ENCODE results near the gene KLF17. TPM values are rescaled to one million over a fixed set of nuclear protein-coding genes. Genes with fewer than 3 reads are reported as not detected.

KLF17 gene
- total and polyA plus RNA-seq, 4 donors: not detected

DNA sequence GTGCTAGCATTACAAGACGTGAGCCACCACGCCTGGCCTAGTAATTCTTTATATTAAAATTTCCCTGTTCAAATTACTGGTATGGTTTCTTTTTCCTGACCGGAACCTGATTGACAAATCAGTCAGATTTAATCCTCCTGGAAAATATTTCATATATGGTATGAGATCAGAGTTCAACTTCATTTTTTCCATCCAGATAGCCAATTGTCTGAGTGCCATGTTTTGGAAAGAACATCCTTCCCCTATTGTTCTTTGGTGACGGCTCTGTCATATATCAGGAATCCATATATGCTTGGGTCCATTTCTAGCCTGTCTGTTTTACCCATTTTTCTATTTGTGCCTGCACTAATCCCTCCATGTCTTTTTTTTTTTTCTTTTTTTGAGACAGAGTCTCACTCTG lies 39.1 kb upstream of the KLF17 start:
- no peak overlapping the region for H3K27ac ChIP-seq (ENCODE audit: low read depth in 1 of 2, low read length in 2 of 2)
- whole genome bisulfite sequencing: 98% methylated on average over 4 of the region's 4 CpGs
- H3K4me3 ChIP-seq (ENCODE audit: low read depth in 1 of 3, low read length in 3 of 3): no peak overlapping the region
- no peaks in the 10 kb centered on the region for H3K27me3 ChIP-seq (ENCODE audit: control insufficient read depth in 4 of 4, insufficient read depth in 4 of 4, low read length in 3 of 4)
- no peak overlapping the region for H3K9ac ChIP-seq (ENCODE audit: low read depth in 1 of 2, low read length in 2 of 2)
- no peak for DNase-seq (ENCODE audit: low spot score)
- no peaks in the 10 kb centered on the region for H3K9me3 ChIP-seq (ENCODE audit: control insufficient read depth in 4 of 4, low read length in 3 of 4)
- TF ChIP-seq, protein P1, sequence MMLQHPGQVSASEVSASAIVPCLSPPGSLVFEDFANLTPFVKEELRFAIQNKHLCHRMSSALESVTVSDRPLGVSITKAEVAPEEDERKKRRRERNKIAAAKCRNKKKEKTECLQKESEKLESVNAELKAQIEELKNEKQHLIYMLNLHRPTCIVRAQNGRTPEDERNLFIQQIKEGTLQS (IDR thresholded peaks at IDR 0.05): no peak
- TF ChIP-seq, protein P2, sequence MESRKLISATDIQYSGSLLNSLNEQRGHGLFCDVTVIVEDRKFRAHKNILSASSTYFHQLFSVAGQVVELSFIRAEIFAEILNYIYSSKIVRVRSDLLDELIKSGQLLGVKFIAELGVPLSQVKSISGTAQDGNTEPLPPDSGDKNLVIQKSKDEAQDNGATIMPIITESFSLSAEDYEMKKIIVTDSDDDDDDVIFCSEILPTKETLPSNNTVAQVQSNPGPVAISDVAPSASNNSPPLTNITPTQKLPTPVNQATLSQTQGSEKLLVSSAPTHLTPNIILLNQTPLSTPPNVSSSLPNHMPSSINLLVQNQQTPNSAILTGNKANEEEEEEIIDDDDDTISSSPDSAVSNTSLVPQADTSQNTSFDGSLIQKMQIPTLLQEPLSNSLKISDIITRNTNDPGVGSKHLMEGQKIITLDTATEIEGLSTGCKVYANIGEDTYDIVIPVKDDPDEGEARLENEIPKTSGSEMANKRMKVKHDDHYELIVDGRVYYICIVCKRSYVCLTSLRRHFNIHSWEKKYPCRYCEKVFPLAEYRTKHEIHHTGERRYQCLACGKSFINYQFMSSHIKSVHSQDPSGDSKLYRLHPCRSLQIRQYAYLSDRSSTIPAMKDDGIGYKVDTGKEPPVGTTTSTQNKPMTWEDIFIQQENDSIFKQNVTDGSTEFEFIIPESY (IDR thresholded peaks at IDR 0.05): no peak
- no peak for TF ChIP-seq GABPA (IDR thresholded peaks at IDR 0.05 in 1 of 2, conservative IDR thresholded peaks at IDR 0.05 in 1 of 2)
- no peak for TF ChIP-seq RXRA (IDR thresholded peaks at IDR 0.05)
- TF ChIP-seq, protein P3, sequence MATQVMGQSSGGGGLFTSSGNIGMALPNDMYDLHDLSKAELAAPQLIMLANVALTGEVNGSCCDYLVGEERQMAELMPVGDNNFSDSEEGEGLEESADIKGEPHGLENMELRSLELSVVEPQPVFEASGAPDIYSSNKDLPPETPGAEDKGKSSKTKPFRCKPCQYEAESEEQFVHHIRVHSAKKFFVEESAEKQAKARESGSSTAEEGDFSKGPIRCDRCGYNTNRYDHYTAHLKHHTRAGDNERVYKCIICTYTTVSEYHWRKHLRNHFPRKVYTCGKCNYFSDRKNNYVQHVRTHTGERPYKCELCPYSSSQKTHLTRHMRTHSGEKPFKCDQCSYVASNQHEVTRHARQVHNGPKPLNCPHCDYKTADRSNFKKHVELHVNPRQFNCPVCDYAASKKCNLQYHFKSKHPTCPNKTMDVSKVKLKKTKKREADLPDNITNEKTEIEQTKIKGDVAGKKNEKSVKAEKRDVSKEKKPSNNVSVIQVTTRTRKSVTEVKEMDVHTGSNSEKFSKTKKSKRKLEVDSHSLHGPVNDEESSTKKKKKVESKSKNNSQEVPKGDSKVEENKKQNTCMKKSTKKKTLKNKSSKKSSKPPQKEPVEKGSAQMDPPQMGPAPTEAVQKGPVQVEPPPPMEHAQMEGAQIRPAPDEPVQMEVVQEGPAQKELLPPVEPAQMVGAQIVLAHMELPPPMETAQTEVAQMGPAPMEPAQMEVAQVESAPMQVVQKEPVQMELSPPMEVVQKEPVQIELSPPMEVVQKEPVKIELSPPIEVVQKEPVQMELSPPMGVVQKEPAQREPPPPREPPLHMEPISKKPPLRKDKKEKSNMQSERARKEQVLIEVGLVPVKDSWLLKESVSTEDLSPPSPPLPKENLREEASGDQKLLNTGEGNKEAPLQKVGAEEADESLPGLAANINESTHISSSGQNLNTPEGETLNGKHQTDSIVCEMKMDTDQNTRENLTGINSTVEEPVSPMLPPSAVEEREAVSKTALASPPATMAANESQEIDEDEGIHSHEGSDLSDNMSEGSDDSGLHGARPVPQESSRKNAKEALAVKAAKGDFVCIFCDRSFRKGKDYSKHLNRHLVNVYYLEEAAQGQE (IDR thresholded peaks at IDR 0.05): no peak
- no peak for TF ChIP-seq FOXA2 (IDR thresholded peaks at IDR 0.05)
- TF ChIP-seq SP1 (IDR thresholded peaks at IDR 0.05): no peak
- no peak for TF ChIP-seq HNF4A (conservative IDR thresholded peaks at IDR 0.05)
- no peak for TF ChIP-seq JUND (IDR thresholded peaks at IDR 0.05)
- no peak for TF ChIP-seq YY1 (IDR thresholded peaks at IDR 0.05)
- no peaks in the 10 kb centered on the region for H3K36me3 ChIP-seq (ENCODE audit: control insufficient read depth in 4 of 4, insufficient read depth in 3 of 4, low read depth in 1 of 4, low read length in 3 of 4)
- no peaks in the 10 kb centered on the region for H3K4me1 ChIP-seq (ENCODE audit: control insufficient read depth in 4 of 4, insufficient read depth in 4 of 4, low read length in 3 of 4)

DNA sequence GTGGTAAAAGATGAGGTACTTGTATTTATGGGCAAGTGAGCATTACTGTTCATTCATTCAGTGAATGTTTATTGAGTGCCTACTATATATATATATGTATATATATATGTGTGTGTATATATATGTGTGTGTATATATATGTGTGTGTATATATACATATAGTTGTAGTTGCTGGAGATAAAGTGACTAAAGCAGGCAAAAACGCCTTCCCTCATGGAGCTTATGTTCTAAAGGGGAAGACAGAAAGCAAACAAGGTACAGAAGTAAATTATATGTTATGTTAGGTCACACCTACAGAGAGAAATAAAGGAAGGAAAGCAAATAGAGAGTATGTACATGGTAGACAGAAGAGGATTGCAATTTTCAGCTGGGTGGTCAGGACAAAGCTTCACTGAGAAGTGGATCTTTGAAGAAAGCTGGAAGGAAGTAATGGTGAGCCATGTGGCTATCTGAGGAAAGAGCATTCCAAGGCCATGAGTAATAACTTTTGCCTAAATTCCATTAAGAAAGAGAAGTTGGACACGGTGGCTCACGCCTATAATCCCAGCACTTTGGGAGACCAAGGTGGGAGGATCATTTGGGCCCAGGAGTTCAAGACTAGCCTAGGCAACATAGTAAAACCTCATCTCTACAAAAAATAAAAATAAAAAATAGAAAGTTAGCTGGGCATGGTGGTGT lies 33.5 kb upstream of the KLF17 start:
- Histone ChIP-seq H3K9me3 (ENCODE audit: control insufficient read depth in 4 of 4, low read length in 3 of 4) (no peaks in the 10 kb centered on the region), H3K4me1 (ENCODE audit: control insufficient read depth in 4 of 4, insufficient read depth in 4 of 4, low read length in 3 of 4) (no peaks in the 10 kb centered on the region), H3K4me3 (ENCODE audit: low read depth in 1 of 3, low read length in 3 of 3) (no peak overlapping the region), H3K27me3 (ENCODE audit: control insufficient read depth in 4 of 4, insufficient read depth in 4 of 4, low read length in 3 of 4) (no peaks in the 10 kb centered on the region), H3K27ac (ENCODE audit: low read depth in 1 of 2, low read length in 2 of 2) (no peak overlapping the region), H3K9ac (ENCODE audit: low read depth in 1 of 2, low read length in 2 of 2) (no peak overlapping the region), H3K36me3 (ENCODE audit: control insufficient read depth in 4 of 4, insufficient read depth in 3 of 4, low read depth in 1 of 4, low read length in 3 of 4) (no peaks in the 10 kb centered on the region)
- TF ChIP-seq HNF4G (IDR thresholded peaks at IDR 0.05): no peak
- TF ChIP-seq, protein P4, sequence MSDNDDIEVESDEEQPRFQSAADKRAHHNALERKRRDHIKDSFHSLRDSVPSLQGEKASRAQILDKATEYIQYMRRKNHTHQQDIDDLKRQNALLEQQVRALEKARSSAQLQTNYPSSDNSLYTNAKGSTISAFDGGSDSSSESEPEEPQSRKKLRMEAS (IDR thresholded peaks at IDR 0.05): no peak
- TF ChIP-seq NR2F2 (IDR thresholded peaks at IDR 0.05): no peak
- TF ChIP-seq GABPA (IDR thresholded peaks at IDR 0.05 in 1 of 2, conservative IDR thresholded peaks at IDR 0.05 in 1 of 2): no peak
- TF ChIP-seq FOXA2 (IDR thresholded peaks at IDR 0.05): no peak
- no peak for TF ChIP-seq EGR1 (IDR thresholded peaks at IDR 0.05; ENCODE audit: low read depth in 2 of 2)
- no peak for TF ChIP-seq YY1 (IDR thresholded peaks at IDR 0.05)
- no peak for TF ChIP-seq HNF4A (conservative IDR thresholded peaks at IDR 0.05)
- no peak for TF ChIP-seq RXRA (IDR thresholded peaks at IDR 0.05)
- TF ChIP-seq TAF1 (conservative IDR thresholded peaks at IDR 0.05): no peak
- no peak for TF ChIP-seq RAD21 (IDR thresholded peaks at IDR 0.05)
- TF ChIP-seq SP1 (IDR thresholded peaks at IDR 0.05): no peak
- TF ChIP-seq, protein P2 (IDR thresholded peaks at IDR 0.05): no peak
- TF ChIP-seq, protein P1 (IDR thresholded peaks at IDR 0.05): no peak
- no peak for TF ChIP-seq JUND (IDR thresholded peaks at IDR 0.05)
- TF ChIP-seq, protein P5, sequence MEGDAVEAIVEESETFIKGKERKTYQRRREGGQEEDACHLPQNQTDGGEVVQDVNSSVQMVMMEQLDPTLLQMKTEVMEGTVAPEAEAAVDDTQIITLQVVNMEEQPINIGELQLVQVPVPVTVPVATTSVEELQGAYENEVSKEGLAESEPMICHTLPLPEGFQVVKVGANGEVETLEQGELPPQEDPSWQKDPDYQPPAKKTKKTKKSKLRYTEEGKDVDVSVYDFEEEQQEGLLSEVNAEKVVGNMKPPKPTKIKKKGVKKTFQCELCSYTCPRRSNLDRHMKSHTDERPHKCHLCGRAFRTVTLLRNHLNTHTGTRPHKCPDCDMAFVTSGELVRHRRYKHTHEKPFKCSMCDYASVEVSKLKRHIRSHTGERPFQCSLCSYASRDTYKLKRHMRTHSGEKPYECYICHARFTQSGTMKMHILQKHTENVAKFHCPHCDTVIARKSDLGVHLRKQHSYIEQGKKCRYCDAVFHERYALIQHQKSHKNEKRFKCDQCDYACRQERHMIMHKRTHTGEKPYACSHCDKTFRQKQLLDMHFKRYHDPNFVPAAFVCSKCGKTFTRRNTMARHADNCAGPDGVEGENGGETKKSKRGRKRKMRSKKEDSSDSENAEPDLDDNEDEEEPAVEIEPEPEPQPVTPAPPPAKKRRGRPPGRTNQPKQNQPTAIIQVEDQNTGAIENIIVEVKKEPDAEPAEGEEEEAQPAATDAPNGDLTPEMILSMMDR (IDR thresholded peaks at IDR 0.05; ENCODE audit: low read depth, low read length, missing input control): no peak
- DNase-seq (ENCODE audit: low spot score): no peak
- 81% methylated on average over 3 of the region's 3 CpGs for WGBS
